HG03064 (cell line): ENCODE results near the gene MRPL38.
"Not testable (repeated sequence)": the region's sequence is repeated elsewhere in the genome, so short reads cannot be mapped to it uniquely, and the experiment has no call there.

Experiments used
- ATAC-seq: cut with Tn5 transposase; IDR thresholded peaks from one replicate; pipeline ENCODE4 v1.9.1; 2021; ENCODE audit warnings: low read depth; ENCODE audit not compliant: unreplicated experiment

The MRPL38 gene

GRCh38 chr17:75898065-75898464, 6.6 kb downstream of the MRPL38 start:
- no peak for ATAC-seq

- no peak for ATAC-seq
Measured at GRCh38 chr17:75897160-75898019, 7.3 kb downstream of the MRPL38 start.

- ATAC-seq, result peak; percentile 48
Measured at GRCh38 chr17:75896415-75897159, 8.1 kb downstream of the MRPL38 start, which contains the start of gene TRIM65. TRIM65 (minus strand) TSS chr17:75896951; CDS start chr17:75896937, 14 bp downstream.

- no peak for ATAC-seq
Measured at GRCh38 chr17:75895370-75896155, 9.1 kb downstream of the MRPL38 start.

GRCh38 chr17:75894049-75894733, 10.5 kb downstream of the MRPL38 start:
- no peak for ATAC-seq

GRCh38 chr17:75893305-75894048, 11.2 kb downstream of the MRPL38 start:
- no peak for ATAC-seq

GRCh38 chr17:75892556-75893224, 12.0 kb downstream of the MRPL38 start:
- ATAC-seq, result no peak

- ATAC-seq, result no peak
Measured at GRCh38 chr17:75891605-75892555, 12.8 kb downstream of the MRPL38 start.

GRCh38 chr17:75891022-75891604, 13.6 kb downstream of the MRPL38 start:
- ATAC-seq, result no peak

- no peak for ATAC-seq
Measured at GRCh38 chr17:75889454-75889853, 15.2 kb downstream of the MRPL38 start.

GRCh38 chr17:75888484-75888883, 16.2 kb downstream of the MRPL38 start:
- no peak for ATAC-seq

GRCh38 chr17:75885860-75886259, 18.8 kb downstream of the MRPL38 start:
- ATAC-seq, result not testable (repeated sequence)

- ATAC-seq, result no peak
Measured at GRCh38 chr17:75885431-75885830, 19.3 kb downstream of the MRPL38 start.

GRCh38 chr17:75881678-75882454, 22.8 kb downstream of the MRPL38 start:
- no peak for ATAC-seq

GRCh38 chr17:75880266-75880665, 24.4 kb downstream of the MRPL38 start:
- ATAC-seq, result no peak

GRCh38 chr17:75878174-75878998, 26.3 kb downstream of the MRPL38 start, which contains the start of gene TRIM47:
TRIM47 (minus strand) TSS chr17:75878581; CDS start chr17:75878548, 33 bp downstream.
- ATAC-seq, result no peak
